B cell (primary cell): ENCODE data around the gene DUSP1. TPM values are rescaled to one million over a fixed set of nuclear protein-coding genes. Genes with fewer than 3 reads are reported as not detected.

Source experiments
- ATAC-seq: fragments of 200-7000 bp; cut with Tn5 transposase; one replicate; pipeline ENCODE4 v1.10.0; 2021; ENCODE audit warnings: low read depth, mild to moderate bottlenecking, moderate number of reproducible peaks, moderate library complexity
- CTCF ChIA-PET: fragments of 350-600 bp; sonication (Branson Sonifier 250); formaldehyde crosslinking; loops from one replicate; lab custom pipeline; 2021; ENCODE audit warnings: antibody characterized with exemption, inconsistent platforms; lab: Charles Lee
- POLR2A ChIA-PET: fragments of 350-600 bp; sonication (Branson Sonifier 250); formaldehyde crosslinking; loops from one replicate; lab custom pipeline; 2021; ENCODE audit warnings: antibody characterized with exemption; lab: Charles Lee
- DNase-seq: peaks from one replicate; pipeline ENCODE4 v3.0.0; 2013
- H2AFZ ChIP-seq: 2 replicates; pipeline ENCODE4 v1.6.1; 2012; ENCODE audit warnings: mild to moderate bottlenecking, low read depth, low read length; ENCODE audit not compliant: insufficient read depth, poor library complexity, severe bottlenecking
- H3K27ac ChIP-seq, 2 donors: 1 replicate in 1 of 2; 2 replicates in 1 of 2; pipeline ENCODE4 v1.5.1; 2012 to 2013; ENCODE audit warnings: low read length in 2 of 2, mild to moderate bottlenecking in 2 of 2, moderate library complexity in 1 of 2
- H3K27me3 ChIP-seq, 4 experiments: fragments of 200-600 bp in 1 of 4; sonication (generic) in 1 of 4; replicated peaks in 1 of 4; 1 replicate in 2 of 4; 2 replicates in 2 of 4; pipeline versions ENCODE4 v1.6.1 to v1.7.0; 2013 to 2016; ENCODE audit warnings: low read length in 3 of 4, mild to moderate bottlenecking in 2 of 4, mixed read lengths in 1 of 4, moderate library complexity in 1 of 4; ENCODE audit not compliant: insufficient read depth in 4 of 4, control insufficient read depth in 3 of 4; ENCODE audit errors: control extremely low read depth in 1 of 4
- H3K36me3 ChIP-seq, 2 experiments: replicated peaks in 1 of 2; 1 replicate in 1 of 2; 2 replicates in 1 of 2; pipeline versions ENCODE4 v1.6.1 to v1.7.1; 2013; ENCODE audit warnings: low read length in 1 of 2; ENCODE audit not compliant: insufficient read depth in 2 of 2, control insufficient read depth in 1 of 2; ENCODE audit errors: control extremely low read depth in 1 of 2, extremely low read depth in 1 of 2
- H3K4me1 ChIP-seq, 2 donors: fragments of 200-600 bp in 1 of 2; sonication (generic) in 1 of 2; 1 replicate in 1 of 2; 2 replicates in 1 of 2; pipeline versions ENCODE4 v1.5.1 to v1.6.1; 2013 to 2017; ENCODE audit warnings: low read length in 2 of 2; ENCODE audit not compliant: control insufficient read depth in 2 of 2, insufficient read depth in 2 of 2
- H3K4me2 ChIP-seq: replicated peaks from 2 replicates; pipeline ENCODE3; 2012; ENCODE audit warnings: mild to moderate bottlenecking, low read depth, low read length; ENCODE audit not compliant: poor library complexity, severe bottlenecking
- H3K4me3 ChIP-seq, 5 experiments: fragments of 200-600 bp in 1 of 5; sonication (generic) in 1 of 5; 1 replicate in 3 of 5; 2 replicates in 2 of 5; pipeline versions ENCODE4 v1.5.1 to v1.7.0; 2011 to 2016; ENCODE audit warnings: low read length in 4 of 5, mild to moderate bottlenecking in 4 of 5, low read depth in 2 of 5, control low read depth in 1 of 5, moderate library complexity in 1 of 5; ENCODE audit not compliant: insufficient read depth in 1 of 5; ENCODE audit errors: control extremely low read depth in 1 of 5, extremely low read depth in 1 of 5
- H3K79me2 ChIP-seq: fragments of 200-600 bp; sonication (generic); one replicate; pipeline ENCODE4 v1.6.0; 2016; ENCODE audit warnings: low read length; ENCODE audit not compliant: control insufficient read depth, insufficient read depth
- H3K9ac ChIP-seq: fragments of 200-600 bp; sonication (generic); 2 replicates; pipeline ENCODE4 v1.6.1; 2017; ENCODE audit warnings: mild to moderate bottlenecking, low read length, moderate library complexity
- H3K9me3 ChIP-seq, 3 donors: one replicate each; pipeline versions ENCODE4 v1.6.1 to v1.7.1; 2013; ENCODE audit warnings: low read length in 2 of 3; ENCODE audit not compliant: control insufficient read depth in 2 of 3, insufficient read depth in 1 of 3; ENCODE audit errors: control extremely low read depth in 1 of 3
- H4K20me1 ChIP-seq: 2 replicates; pipeline ENCODE4 v1.6.0; 2012; ENCODE audit warnings: mild to moderate bottlenecking, low read length; ENCODE audit not compliant: insufficient read depth, control insufficient read depth, poor library complexity, severe bottlenecking
- H3K27ac Mint-ChIP-seq: one replicate; pipeline ENCODE4 v1.8.0; 2021; ENCODE audit warnings: mixed read lengths
- H3K27me3 Mint-ChIP-seq: one replicate; pipeline ENCODE4 v1.8.0; 2021; ENCODE audit warnings: mixed read lengths
- H3K4me1 Mint-ChIP-seq: one replicate; pipeline ENCODE4 v1.8.0; 2021; ENCODE audit warnings: mixed read lengths
- H3K4me3 Mint-ChIP-seq: one replicate; pipeline ENCODE4 v1.8.0; 2021; ENCODE audit warnings: mixed read lengths
- H3K9me3 Mint-ChIP-seq: one replicate; pipeline ENCODE4 v1.8.0; 2022; ENCODE audit warnings: mixed read lengths; ENCODE audit not compliant: insufficient read depth
- EZH2 ChIP-seq: IDR thresholded peaks from 2 replicates; pipeline ENCODE4 v1.6.1; 2012; ENCODE audit warnings: borderline replicate concordance, low read depth, mild to moderate bottlenecking, moderate library complexity, low read length; ENCODE audit not compliant: insufficient read depth, poor library complexity, severe bottlenecking
- WGBS: methylation state at CpG from one replicate; pipeline ENCODE4 v1.1.5; 2013; ENCODE audit warnings: missing lambda C conversion rate; ENCODE audit not compliant: insufficient coverage; 5-methylcytosine and 5-hydroxymethylcytosine counted together
- intact Hi-C: fragments of 100-400 bp; cut with micrococcal nuclease; formaldehyde crosslinking; loops from one replicate; pipeline ENCODE4 v1.10.0; 2022
- polyA plus RNA-seq: library from polyadenylated mRNA; depleted of rRNA; stranded (reverse); fragments of >200 nt; gene quantifications from 2 replicates; pipeline ENCODE4 v1.2.3, GENCODE V29; 2012
- total RNA-seq, 2 donors: library from RNA; stranded (reverse); fragments of 120-200 nt in 1 of 2; gene quantifications; 1 replicate in 1 of 2; 2 replicates in 1 of 2; pipeline versions ENCODE4 v1.2.3 to v1.2.4, GENCODE V29; 2013 to 2022
- TF ChIP-seq, protein P1 (sequence below): fragments of 200-600 bp; IDR thresholded peaks from one replicate; pipeline ENCODE4 v1.8.0; 2022; ENCODE audit warnings: antibody characterized with exemption, mild to moderate bottlenecking

The DUSP1 gene
- total and polyA plus RNA-seq, 2 donors (not counting 1 experiment from before 2014, with no cell fraction given), result 71.2 to 4,228 TPM

- POLR2A ChIA-PET, result interaction anchor here (1.2 to 2.0 kb wide), 3 partner anchors 42 to 144 kb away, joined by 4 to 8 read pairs (median 6); no protein-coding TSS in a partner anchor
- Histone ChIP-seq H3K36me3 (peaks cover 6 to 28% of the 10 kb centered on the region in 2 experiments), H3K79me2 (peaks cover 12% of the 10 kb centered on the region), H3K27ac (peak overlapping the region; percentile 92 to 94), H3K4me1 (peaks cover 33 to 44% of the 10 kb centered on the region in 2 donors), H3K4me2 (peak overlapping the region; percentile 92), H3K9ac (peak overlapping the region; percentile 25), H3K27me3 (no peaks in the 10 kb centered on the region), H3K9me3 (no peaks in the 10 kb centered on the region), H4K20me1 (peaks cover 28% of the 10 kb centered on the region), H2AFZ (no peak overlapping the region), H3K4me3 (peak overlapping the region in 2 of 5 experiments; percentile 19 to 31)
- intact Hi-C loops, result loop anchor here (1.0 to 10.0 kb wide), 8 partner anchors 49 to 849 kb away; partner anchors contain the start of genes BOD1, CREBRF, ERGIC1 and STK10
- H3K27ac Mint-ChIP-seq, result peak overlapping the region; percentile 94
- CTCF ChIA-PET, result interaction anchor here (1.0 to 1.8 kb wide), 6 partner anchors 8 to 167 kb away, joined by 3 to 14 read pairs (median 4); no protein-coding TSS in a partner anchor
- TF ChIP-seq, protein P1, sequence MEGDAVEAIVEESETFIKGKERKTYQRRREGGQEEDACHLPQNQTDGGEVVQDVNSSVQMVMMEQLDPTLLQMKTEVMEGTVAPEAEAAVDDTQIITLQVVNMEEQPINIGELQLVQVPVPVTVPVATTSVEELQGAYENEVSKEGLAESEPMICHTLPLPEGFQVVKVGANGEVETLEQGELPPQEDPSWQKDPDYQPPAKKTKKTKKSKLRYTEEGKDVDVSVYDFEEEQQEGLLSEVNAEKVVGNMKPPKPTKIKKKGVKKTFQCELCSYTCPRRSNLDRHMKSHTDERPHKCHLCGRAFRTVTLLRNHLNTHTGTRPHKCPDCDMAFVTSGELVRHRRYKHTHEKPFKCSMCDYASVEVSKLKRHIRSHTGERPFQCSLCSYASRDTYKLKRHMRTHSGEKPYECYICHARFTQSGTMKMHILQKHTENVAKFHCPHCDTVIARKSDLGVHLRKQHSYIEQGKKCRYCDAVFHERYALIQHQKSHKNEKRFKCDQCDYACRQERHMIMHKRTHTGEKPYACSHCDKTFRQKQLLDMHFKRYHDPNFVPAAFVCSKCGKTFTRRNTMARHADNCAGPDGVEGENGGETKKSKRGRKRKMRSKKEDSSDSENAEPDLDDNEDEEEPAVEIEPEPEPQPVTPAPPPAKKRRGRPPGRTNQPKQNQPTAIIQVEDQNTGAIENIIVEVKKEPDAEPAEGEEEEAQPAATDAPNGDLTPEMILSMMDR, result no peak
- no peak for TF ChIP-seq EZH2
- ATAC-seq (no peak), DNase-seq (no peak)
- WGBS, result 93% methylated on average over 2 of the region's 4 CpGs
- H3K9me3 Mint-ChIP-seq, result no peaks in the 10 kb centered on the region
- peaks cover 60% of the 10 kb centered on the region for H3K4me1 Mint-ChIP-seq
- H3K4me3 Mint-ChIP-seq, result peak overlapping the region; percentile 83
- H3K27me3 Mint-ChIP-seq, result no peaks in the 10 kb centered on the region
Measured at GRCh38 chr5:172765766-172766286, 5.2 kb downstream of the DUSP1 start.
